Kidney tubule cell (primary cell): ENCODE measurements around the gene SUCO.
A peak's percentile ranks its signal among the peaks of the same experiment; 100 is the strongest.

Experiments used
- DNase-seq: peaks from one replicate; pipeline ENCODE4 v3.0.0-alpha.2; 2018; ENCODE audit warnings: low spot score

The SUCO gene

DNA sequence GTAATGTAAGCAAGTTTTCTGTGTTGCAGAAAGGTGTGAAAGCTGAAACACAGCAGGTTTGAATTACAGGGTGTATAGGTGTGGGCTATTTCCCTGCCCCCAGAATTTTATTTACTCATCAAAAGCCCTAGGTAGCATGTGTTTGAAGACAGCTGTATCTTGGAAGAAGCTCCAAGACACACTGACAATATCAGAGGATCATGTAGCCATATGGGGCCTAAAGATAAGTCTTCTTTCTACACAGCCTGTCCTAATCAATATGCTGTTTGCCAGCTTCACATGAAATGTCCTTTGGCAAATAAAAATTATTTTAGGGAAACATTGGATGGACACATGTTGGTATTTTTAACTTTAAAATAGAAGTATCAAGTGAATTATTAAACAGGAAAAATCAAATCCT, 17.5 kb upstream of the SUCO start:
- DNase-seq = no peak

DNA sequence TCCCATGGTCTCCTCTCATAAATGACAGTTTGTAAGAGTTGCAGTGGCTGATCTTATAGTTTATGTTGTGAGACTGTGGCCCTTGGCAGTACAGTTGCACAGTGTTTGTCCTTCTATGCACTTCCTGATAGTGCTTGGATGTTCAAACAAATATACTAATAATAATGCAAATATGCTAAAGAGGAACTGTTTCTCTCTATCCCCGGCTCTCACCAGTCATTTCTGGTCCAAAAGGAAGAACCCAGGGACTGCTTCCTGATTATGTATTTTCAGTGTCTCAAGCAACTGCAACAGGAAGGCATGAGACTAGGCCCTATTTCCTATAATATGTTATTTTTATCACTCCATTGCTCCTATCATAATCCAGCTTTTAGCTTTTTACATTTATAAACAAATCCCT, 17.0 kb upstream of the SUCO start:
- DNase-seq = no peak

- no peak for DNase-seq
Observed at GRCh38 chr1:172517081-172517480, 15.9 kb upstream of the SUCO start.

GRCh38 chr1:172517545-172517944, 15.4 kb upstream of the SUCO start:
- no peak for DNase-seq

DNA sequence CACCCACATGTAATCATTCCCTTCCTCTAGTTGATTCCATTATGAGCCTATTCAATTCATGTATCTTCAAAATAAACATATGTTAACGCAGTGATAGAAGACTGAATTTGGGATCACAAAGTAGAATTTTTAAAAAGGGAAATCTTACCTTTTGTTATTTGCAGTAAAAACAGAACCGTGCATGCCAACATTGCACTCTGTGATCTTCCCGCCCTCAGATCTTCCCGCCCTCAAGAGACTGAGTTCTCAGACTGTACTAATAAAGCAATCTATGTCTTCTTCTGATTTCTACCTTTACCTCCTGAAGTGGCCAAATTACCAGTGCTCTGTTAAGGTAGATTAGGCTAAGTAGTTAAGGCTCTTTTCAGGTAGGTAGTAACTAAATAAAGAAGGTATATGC, 3.6 kb upstream of the SUCO start:
- DNase-seq = no peak

- DNase-seq = peak; percentile 22
Observed at GRCh38 chr1:172530000-172530399, 3.0 kb upstream of the SUCO start.

GRCh38 chr1:172531412-172532182, 1.4 kb upstream of the SUCO start:
- DNase-seq = no peak

DNA sequence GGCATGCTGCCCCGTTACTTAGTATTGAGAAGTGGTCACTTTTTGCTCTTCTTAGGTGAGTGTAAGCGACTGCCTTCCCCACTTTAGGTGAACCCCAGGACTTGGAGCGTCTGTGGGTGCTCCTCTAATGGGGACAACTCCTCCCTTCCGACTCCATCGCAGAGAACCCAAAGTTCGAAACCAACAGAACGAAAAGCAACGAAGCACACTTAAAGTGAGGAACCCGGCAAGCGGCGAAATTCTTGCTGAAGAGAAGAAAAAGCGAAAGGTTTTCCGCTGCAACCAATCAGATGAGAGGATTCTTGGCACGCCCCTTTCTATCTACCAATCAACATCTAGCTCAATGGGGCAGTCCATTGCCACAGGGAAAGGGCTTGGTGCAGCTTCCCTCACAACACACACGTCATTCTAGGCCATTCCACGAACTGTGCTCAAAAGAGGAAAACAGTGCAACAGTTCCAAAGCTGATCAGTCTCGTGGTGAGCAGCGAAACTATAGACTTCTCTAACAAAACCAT, 709 bp upstream of the SUCO start:
- DNase-seq = peak; percentile 97

- peak; percentile 31 for DNase-seq
Observed at GRCh38 chr1:172533513-172534151, 682 bp downstream of the SUCO start.

GRCh38 chr1:172536256-172536655, 3.3 kb downstream of the SUCO start:
- no peak for DNase-seq

DNA sequence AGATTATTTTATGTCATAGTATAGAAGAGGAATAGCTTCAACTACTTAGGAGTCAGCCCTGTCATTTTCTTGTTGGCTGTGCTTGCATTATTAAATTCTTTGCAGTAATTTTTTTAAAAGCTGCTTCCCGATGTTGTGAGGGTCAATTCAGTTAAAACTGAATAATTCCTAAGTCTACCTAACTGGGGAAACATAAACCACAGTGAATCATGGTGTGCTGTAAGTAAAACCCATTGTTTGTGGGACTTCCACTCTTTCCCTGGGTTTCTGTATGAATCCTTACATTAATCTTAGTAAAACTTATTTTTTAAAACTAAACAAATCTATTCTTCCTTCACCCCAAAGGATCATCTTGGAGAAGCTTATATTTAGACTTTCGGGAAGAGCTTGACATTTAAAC, 4.4 kb downstream of the SUCO start:
- no peak for DNase-seq

- peak; percentile 21 for DNase-seq
Observed at GRCh38 chr1:172537827-172538391, 5.0 kb downstream of the SUCO start.

DNA sequence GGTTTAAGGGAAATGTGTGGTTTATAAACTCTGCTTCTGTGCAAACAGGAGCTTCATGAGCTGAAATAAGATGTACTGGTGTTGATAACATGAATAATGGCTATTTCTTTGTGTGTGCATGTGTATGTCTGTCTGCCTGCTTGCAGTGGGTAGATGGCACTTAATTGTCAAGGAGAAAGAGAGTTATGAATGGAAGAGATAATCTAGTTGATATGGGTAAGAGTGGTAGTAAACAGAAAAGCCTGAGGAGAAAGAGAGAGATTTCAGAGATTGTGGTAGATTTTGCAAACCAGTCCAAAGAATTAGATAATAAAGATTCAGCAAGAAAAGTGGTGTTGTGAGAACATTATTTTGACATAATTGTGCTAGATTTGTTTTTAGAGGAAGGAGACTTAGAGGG, 7.7 kb downstream of the SUCO start:
- no peak for DNase-seq

DNA sequence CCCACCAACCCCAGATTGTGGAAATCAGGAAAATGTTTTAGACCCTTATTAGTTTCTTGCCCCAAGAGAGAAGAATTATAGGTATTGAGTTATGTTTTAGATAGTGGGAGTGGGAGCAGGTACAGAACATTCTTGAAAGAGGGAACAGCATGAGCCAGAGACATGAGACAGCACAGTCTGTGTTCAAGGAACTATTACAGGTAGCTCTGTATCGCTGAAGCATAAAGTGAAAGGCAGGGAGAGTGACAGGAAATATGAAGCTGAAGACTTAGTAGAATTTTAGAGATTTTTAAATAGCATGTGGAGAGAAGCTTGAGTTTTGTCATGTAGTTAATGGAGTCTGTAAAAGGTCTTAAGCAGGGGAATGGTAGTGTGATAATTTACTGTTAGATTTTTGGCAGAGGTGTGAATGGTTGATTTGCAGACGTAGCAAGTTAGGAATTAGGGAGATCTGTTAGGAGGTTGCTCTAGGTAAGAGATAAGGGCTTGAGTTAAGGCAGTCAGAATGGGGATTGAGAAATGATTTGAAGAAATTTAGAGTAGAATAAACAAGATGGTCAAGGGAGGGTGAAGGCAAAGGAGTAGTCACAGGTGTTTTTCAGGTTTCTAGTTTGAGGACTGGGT, 11.6 kb downstream of the SUCO start:
- DNase-seq = peak; percentile 42

DNA sequence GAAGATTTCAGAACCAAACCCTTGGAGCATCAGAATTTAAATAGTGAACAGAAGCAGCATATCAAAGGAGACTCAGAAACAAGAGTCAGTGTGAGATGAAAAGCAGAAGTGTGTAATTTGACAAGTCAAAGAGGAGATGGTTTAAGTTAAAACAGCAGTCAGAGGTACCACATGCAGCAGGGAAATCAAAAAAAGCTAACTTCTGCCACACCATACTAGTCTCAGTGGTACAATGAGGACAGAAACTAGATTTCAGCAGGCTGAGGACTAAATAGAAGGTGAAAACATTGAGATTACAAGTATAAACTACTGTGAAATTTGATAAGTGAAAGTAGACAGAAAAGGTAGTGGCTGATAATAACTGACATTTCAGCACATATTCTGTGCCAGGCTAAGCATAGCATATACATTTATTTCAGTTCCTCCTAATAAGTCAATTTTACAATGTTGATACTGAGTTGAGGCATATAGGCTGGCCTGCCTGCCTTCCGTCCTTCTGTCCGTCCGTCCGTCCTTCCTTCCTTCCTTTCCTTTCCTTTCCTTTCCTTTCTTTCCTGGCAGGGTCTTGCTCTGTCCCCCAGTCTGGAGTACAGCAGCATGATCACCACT, 12.6 kb downstream of the SUCO start:
- no peak for DNase-seq

GRCh38 chr1:172547071-172547470, 14.1 kb downstream of the SUCO start:
- no peak for DNase-seq

GRCh38 chr1:172549621-172550280, 16.8 kb downstream of the SUCO start:
- no peak for DNase-seq

DNA sequence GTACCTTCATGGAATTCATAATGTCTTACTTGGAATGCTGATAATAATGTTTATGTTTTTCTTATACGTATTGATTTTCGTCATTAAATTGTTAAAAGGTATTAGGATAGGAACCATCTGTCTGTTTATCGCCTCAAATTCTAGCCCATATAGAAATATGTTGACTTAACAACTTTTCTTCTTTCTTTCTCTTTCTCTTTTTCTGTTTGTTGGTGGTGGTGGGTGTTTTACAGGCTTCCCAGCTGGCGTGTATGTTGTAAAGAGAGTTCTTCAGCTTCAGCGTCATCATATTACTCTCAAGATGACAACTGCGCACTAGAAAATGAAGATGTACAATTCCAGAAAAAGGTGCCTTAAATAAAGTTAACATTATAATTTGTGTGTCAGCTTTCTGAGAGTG, 18.3 kb downstream of the SUCO start:
- no peak for DNase-seq

GRCh38 chr1:172554915-172555314, 22.0 kb downstream of the SUCO start:
- no peak for DNase-seq

DNA sequence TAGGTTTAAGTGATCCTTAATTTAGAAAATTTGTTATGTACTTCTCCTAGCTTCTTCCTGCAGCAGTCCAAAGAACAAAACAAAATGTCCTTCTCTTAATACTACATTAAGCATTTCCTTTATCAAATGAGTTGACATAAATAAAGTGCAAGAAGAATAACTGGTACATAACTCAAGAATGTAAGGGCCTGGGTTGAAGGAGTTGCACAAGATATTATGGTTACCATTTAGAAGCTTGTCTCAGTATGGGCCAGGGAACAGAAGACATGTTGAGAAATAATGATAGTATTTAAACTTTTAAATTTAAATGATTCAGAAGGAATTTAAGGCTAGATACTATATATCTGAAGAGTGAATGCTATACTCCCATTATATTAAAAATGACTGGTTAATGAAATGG, 23.5 kb downstream of the SUCO start:
- DNase-seq = no peak

DNA sequence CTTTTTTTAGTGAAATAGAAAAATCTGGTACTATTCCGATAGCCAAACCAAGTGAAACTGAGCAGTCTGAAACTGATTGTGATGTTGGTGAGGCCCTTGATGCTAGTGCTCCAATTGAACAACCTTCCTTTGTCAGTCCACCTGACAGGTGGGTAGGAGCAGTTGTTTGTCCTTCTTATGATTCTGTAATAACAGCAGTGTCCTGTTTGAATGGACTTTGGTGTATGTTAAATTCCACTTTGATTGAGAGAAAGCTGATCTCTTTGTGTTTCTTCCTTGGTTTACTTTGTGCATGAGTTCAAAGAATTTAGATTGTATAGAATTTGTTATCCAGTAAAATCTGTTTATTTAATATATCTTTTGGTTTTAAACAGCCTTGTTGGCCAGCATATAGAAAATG, 24.3 kb downstream of the SUCO start:
- no peak for DNase-seq
